ENCODE results near the gene ABCA1.

Gene ABCA1

DNA sequence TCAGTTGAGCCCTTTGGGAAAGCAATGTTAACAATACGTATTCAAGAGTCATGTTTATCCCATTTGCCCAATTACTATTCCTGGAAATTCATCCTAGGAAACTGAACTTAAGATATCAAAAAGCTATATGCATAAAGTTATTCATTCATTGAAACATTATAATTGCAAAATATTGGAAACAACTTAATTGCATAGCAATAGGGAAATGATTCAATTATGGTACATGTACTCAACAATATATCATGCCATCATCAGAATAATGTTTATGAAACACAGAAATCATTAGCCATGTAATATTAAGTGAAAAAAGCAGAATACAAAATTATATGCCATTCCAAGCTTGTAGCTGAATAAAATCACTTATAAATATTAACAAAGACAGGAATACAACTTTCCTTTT is 35.3 kb downstream of the ABCA1 start:
- Histone ChIP-seq H3K27me3 (ENCODE audit: control insufficient read depth, insufficient read depth, low read length) (no peaks in the 10 kb centered on the region), H3K4me1 (ENCODE audit: control insufficient read depth, insufficient read depth, low read length) (peaks cover 12% of the 10 kb centered on the region), H3K27ac (ENCODE audit: low read depth, low read length) (no peak overlapping the region), H3K9ac (ENCODE audit: low read length) (no peak overlapping the region), H3K4me3 (ENCODE audit: low read length) (no peak overlapping the region), H3K36me3 (ENCODE audit: control insufficient read depth, insufficient read depth, low read length) (no peaks in the 10 kb centered on the region)

DNA sequence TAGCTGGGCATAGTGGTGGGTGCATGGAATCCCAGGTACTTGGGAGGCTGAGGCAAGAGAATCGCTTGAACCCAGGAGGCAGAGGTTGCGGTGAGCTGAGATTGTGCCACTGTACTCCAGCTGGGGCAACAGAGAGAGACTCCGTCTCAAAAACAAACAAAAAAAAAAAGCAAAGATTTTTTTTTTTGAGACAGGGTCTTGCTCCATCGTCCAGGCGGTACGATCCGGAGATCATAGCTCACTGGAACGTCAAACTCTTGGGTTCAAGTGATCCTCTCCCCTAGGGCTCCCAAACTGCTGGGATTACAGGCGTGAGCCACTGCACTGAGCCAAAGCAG is 37.6 kb downstream of the ABCA1 start:
- Histone ChIP-seq H3K27me3 (ENCODE audit: control insufficient read depth, insufficient read depth, low read length) (no peaks in the 10 kb centered on the region), H3K27ac (ENCODE audit: low read depth, low read length) (no peak overlapping the region), H3K4me1 (ENCODE audit: control insufficient read depth, insufficient read depth, low read length) (peaks cover 12% of the 10 kb centered on the region), H3K4me3 (ENCODE audit: low read length) (no peak overlapping the region), H3K36me3 (ENCODE audit: control insufficient read depth, insufficient read depth, low read length) (peaks cover 15% of the 10 kb centered on the region), H3K9ac (ENCODE audit: low read length) (no peak overlapping the region)

DNA sequence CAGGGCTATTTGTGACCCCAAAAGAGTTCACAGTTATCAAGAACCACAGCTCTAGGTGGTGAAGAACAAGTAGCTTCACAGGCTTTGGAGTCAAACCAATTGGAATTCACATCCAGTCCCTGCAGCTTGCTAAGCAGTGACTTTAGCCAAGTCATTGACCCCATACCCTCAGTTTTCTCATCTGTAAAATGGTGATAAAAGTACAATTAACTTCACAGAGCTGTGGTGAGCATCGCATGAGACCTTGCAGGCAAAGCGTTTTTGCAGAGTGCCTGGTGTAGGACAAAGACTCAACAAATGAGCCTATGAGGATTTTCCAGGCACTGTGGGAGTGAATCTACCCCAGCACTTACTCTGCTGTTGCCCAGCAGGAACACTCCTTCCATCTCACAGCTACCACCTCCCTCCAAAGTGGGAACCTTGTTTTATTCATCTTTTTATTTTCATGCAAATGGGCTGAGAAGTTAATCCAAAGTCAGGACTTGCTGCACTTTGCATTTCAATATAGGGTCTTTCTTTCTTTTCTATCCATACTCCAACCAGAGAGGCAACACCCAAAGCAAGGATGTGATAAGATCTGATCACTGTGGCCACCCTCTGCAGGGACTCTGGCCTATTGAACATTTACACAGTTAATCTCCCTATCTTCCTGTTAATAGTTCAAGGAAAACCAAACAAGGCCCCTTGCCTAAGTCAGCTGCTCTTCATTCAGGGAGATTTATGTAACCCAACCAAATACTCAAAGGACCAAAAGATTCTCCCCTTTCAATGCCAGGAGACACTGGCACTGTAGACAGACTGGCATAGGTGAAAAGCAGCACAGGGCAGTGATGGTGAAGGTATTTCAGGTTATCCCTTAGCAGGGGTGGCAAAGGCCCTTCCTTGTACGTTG is 41.9 kb downstream of the ABCA1 start:
- peaks cover 28% of the 10 kb centered on the region for H3K36me3 ChIP-seq (ENCODE audit: control insufficient read depth, insufficient read depth, low read length)

GRCh38 chr9:104883169-104883568 is 44.8 kb downstream of the ABCA1 start:
- no peak overlapping the region for H3K27ac ChIP-seq (ENCODE audit: low read depth, low read length)
- H3K36me3 ChIP-seq (ENCODE audit: control insufficient read depth, insufficient read depth, low read length): peaks cover 32% of the 10 kb centered on the region
- H3K9ac ChIP-seq (ENCODE audit: low read length): no peak overlapping the region
- no peaks in the 10 kb centered on the region for H3K27me3 ChIP-seq (ENCODE audit: control insufficient read depth, insufficient read depth, low read length)
- H3K4me1 ChIP-seq (ENCODE audit: control insufficient read depth, insufficient read depth, low read length): peaks cover 9% of the 10 kb centered on the region
- H3K4me3 ChIP-seq (ENCODE audit: low read length): no peak overlapping the region

More for the DNA sequence above, 41.9 kb downstream of the ABCA1 start:
- Histone ChIP-seq H3K4me1 (ENCODE audit: control insufficient read depth, insufficient read depth, low read length) (peaks cover 10% of the 10 kb centered on the region), H3K27ac (ENCODE audit: low read depth, low read length) (no peak overlapping the region), H3K9ac (ENCODE audit: low read length) (no peak overlapping the region), H3K4me3 (ENCODE audit: low read length) (no peak overlapping the region), H3K27me3 (ENCODE audit: control insufficient read depth, insufficient read depth, low read length) (no peaks in the 10 kb centered on the region)

GRCh38 chr9:104882566-104882965 is 45.4 kb downstream of the ABCA1 start:
- Histone ChIP-seq H3K36me3 (ENCODE audit: control insufficient read depth, insufficient read depth, low read length) (peaks cover 32% of the 10 kb centered on the region), H3K4me3 (ENCODE audit: low read length) (no peak overlapping the region)

DNA sequence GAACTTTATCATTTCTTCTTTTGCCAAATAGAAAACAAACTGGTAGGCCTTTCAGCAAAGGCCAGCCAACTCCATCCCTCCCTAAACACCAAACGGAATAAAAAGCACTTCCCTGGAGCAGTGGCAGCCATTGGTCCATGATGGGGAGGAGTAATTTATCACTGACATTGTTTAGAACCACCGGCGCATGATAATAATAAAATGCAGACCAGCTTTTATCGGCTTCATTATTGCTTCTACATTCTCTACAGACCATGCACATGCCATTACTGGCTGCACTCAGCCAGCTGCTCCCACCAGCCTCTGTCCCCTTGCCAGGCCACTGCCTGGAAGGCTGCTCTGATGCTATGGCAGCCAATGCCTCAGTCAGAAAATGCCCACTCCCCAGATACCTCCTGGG is 45.9 kb downstream of the ABCA1 start:
- Histone ChIP-seq H3K9ac (ENCODE audit: low read length) (no peak overlapping the region), H3K4me3 (ENCODE audit: low read length) (no peak overlapping the region), H3K27ac (ENCODE audit: low read depth, low read length) (no peak overlapping the region), H3K27me3 (ENCODE audit: control insufficient read depth, insufficient read depth, low read length) (no peaks in the 10 kb centered on the region), H3K36me3 (ENCODE audit: control insufficient read depth, insufficient read depth, low read length) (peaks cover 34% of the 10 kb centered on the region), H3K4me1 (ENCODE audit: control insufficient read depth, insufficient read depth, low read length) (peaks cover 9% of the 10 kb centered on the region)

More at GRCh38 chr9:104882566-104882965, 45.4 kb downstream of the ABCA1 start:
- H3K9ac ChIP-seq (ENCODE audit: low read length): no peak overlapping the region
- H3K4me1 ChIP-seq (ENCODE audit: control insufficient read depth, insufficient read depth, low read length): peaks cover 9% of the 10 kb centered on the region
- no peak overlapping the region for H3K27ac ChIP-seq (ENCODE audit: low read depth, low read length)
- H3K27me3 ChIP-seq (ENCODE audit: control insufficient read depth, insufficient read depth, low read length): no peaks in the 10 kb centered on the region

- H3K27me3 ChIP-seq (ENCODE audit: control insufficient read depth, insufficient read depth, low read length): no peaks in the 10 kb centered on the region
- peaks cover 18% of the 10 kb centered on the region for H3K36me3 ChIP-seq (ENCODE audit: control insufficient read depth, insufficient read depth, low read length)
- no peak overlapping the region for H3K4me3 ChIP-seq (ENCODE audit: low read length)
- no peak overlapping the region for H3K9ac ChIP-seq (ENCODE audit: low read length)
- H3K27ac ChIP-seq (ENCODE audit: low read depth, low read length): peak overlapping the region; percentile 29
- peaks cover 9% of the 10 kb centered on the region for H3K4me1 ChIP-seq (ENCODE audit: control insufficient read depth, insufficient read depth, low read length)
These were observed 48.2 kb downstream of the ABCA1 start for GRCh38 chr9:104879555-104880309.

GRCh38 chr9:104876587-104876986 is 51.4 kb downstream of the ABCA1 start:
- H3K27ac ChIP-seq (ENCODE audit: low read depth, low read length): no peak overlapping the region
- peaks cover 30% of the 10 kb centered on the region for H3K4me1 ChIP-seq (ENCODE audit: control insufficient read depth, insufficient read depth, low read length)
- H3K27me3 ChIP-seq (ENCODE audit: control insufficient read depth, insufficient read depth, low read length): no peaks in the 10 kb centered on the region
- peaks cover 10% of the 10 kb centered on the region for H3K36me3 ChIP-seq (ENCODE audit: control insufficient read depth, insufficient read depth, low read length)
- H3K4me3 ChIP-seq (ENCODE audit: low read length): no peak overlapping the region
- H3K9ac ChIP-seq (ENCODE audit: low read length): no peak overlapping the region

- peaks cover 8% of the 10 kb centered on the region for H3K36me3 ChIP-seq (ENCODE audit: control insufficient read depth, insufficient read depth, low read length)
- no peaks in the 10 kb centered on the region for H3K27me3 ChIP-seq (ENCODE audit: control insufficient read depth, insufficient read depth, low read length)
- no peak overlapping the region for H3K4me3 ChIP-seq (ENCODE audit: low read length)
- H3K27ac ChIP-seq (ENCODE audit: low read depth, low read length): no peak overlapping the region
- no peak overlapping the region for H3K9ac ChIP-seq (ENCODE audit: low read length)
- H3K4me1 ChIP-seq (ENCODE audit: control insufficient read depth, insufficient read depth, low read length): peaks cover 27% of the 10 kb centered on the region
These were observed 52.1 kb downstream of the ABCA1 start for GRCh38 chr9:104875897-104876296.

- Histone ChIP-seq H3K27me3 (ENCODE audit: control insufficient read depth, insufficient read depth, low read length) (no peaks in the 10 kb centered on the region), H3K4me3 (ENCODE audit: low read length) (no peak overlapping the region), H3K4me1 (ENCODE audit: control insufficient read depth, insufficient read depth, low read length) (peaks cover 30% of the 10 kb centered on the region), H3K9ac (ENCODE audit: low read length) (no peak overlapping the region), H3K36me3 (ENCODE audit: control insufficient read depth, insufficient read depth, low read length) (peaks cover 8% of the 10 kb centered on the region), H3K27ac (ENCODE audit: low read depth, low read length) (no peak overlapping the region)
These were observed 52.6 kb downstream of the ABCA1 start for GRCh38 chr9:104875320-104875719.

DNA sequence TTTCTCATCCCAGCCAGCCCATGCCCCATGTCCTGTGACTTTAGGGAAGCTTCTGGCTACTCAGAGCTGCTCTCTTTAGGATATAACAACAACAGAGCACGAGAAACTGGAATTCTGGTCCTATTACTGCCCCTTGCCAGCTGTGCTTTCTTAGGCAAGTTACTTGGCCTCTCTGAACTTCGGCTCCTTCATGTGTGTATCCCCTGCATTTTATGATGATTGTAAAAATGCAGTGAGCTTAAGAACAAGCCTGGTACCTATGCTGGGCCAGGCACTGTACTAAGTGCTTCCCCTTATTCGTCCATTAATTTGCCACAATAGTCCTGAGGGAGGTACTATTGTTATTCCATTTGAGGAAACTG is 54.5 kb downstream of the ABCA1 start:
- H3K9ac ChIP-seq (ENCODE audit: low read length): no peak overlapping the region
- no peaks in the 10 kb centered on the region for H3K27me3 ChIP-seq (ENCODE audit: control insufficient read depth, insufficient read depth, low read length)
- peak overlapping the region; percentile 7 for H3K4me3 ChIP-seq (ENCODE audit: low read length)
- H3K27ac ChIP-seq (ENCODE audit: low read depth, low read length): peak overlapping the region; percentile 78
- peaks cover 5% of the 10 kb centered on the region for H3K36me3 ChIP-seq (ENCODE audit: control insufficient read depth, insufficient read depth, low read length)
- peaks cover 41% of the 10 kb centered on the region for H3K4me1 ChIP-seq (ENCODE audit: control insufficient read depth, insufficient read depth, low read length)

DNA sequence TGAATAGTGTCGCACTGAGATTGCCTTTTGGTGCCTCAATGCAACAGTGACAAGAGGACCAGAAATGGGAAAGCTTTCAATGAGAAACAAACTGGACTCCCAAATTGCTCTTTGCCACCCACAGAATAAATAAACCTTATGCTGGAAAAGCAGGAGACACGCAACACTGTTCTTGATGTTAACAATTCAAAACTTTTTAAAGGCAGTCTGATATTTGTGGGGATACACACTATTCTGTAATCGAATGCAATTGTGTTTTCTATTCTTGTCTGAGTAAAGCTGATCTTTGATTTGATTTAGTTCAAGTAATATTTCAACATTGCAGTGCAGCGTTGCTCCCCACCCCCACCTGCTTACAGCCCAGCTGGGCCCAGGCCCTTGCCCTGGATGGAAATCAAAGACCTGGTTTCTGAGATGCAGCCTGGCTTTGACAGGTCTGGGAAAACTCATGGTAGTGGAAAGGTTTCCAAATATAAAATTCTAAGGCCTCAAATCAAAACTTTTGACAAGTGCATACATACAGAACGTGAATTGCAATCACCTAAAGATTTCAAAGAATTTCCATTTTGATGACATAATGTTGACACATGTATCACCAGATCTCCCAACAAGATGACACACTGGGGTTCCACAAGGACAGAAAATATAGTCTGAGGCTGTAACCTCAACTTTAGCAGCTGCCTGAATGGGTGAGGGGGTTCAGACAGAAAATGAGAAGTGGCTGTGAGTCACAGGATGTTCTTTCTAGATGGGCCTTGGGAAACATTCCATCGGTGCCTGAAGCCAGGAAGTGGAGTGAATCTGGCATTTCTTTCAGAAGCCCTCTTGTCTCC is 55.1 kb downstream of the ABCA1 start:
- Histone ChIP-seq H3K27me3 (ENCODE audit: control insufficient read depth, insufficient read depth, low read length) (no peaks in the 10 kb centered on the region), H3K4me1 (ENCODE audit: control insufficient read depth, insufficient read depth, low read length) (peaks cover 43% of the 10 kb centered on the region), H3K27ac (ENCODE audit: low read depth, low read length) (peak overlapping the region; percentile 78), H3K36me3 (ENCODE audit: control insufficient read depth, insufficient read depth, low read length) (peaks cover 5% of the 10 kb centered on the region), H3K4me3 (ENCODE audit: low read length) (no peak overlapping the region), H3K9ac (ENCODE audit: low read length) (no peak overlapping the region)

Measured in rectal smooth muscle tissue (tissue), 1 donor.